GM08714 (cell line): ENCODE data around the gene KCNA2.

Source experiments
- H3K4me3 ChIP-seq: fragments of 200-500 bp; sonication (Bioruptor generic); 2 replicates; pipeline ENCODE4 v1.5.1; 2014; ENCODE audit warnings: mild to moderate bottlenecking, low read length, inconsistent platforms
- ZNF274 ChIP-seq: IDR thresholded peaks from 2 replicates; pipeline ENCODE4 v1.6.1; 2012; ENCODE audit warnings: mild to moderate bottlenecking, low read depth, low read length

The KCNA2 gene

DNA sequence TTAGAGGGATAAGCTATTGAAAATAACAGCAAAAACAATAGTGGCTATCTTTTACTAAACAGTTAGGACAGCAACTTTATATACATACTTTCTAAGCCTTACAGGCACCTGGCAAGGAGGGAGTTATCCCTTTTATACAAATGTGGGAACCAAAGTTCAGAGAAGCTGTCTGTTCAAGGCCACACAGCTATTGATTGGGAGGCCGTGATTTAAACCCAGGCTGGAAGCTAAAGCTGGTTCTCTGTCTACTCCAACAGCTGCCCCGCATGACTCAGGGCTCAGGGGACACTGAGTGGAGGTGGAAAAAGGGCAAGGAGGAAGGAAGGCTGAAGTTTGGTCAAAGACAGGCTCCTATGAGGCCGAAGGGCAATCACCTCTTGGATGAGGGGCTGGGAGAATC lies 26.7 kb downstream of the KCNA2 start:
- H3K4me3 ChIP-seq, result no peak overlapping the region
- no peak for TF ChIP-seq ZNF274

GRCh38 chr1:110576441-110576840 lies 29.7 kb downstream of the KCNA2 start:
- no peak overlapping the region for H3K4me3 ChIP-seq
- TF ChIP-seq ZNF274, result no peak

DNA sequence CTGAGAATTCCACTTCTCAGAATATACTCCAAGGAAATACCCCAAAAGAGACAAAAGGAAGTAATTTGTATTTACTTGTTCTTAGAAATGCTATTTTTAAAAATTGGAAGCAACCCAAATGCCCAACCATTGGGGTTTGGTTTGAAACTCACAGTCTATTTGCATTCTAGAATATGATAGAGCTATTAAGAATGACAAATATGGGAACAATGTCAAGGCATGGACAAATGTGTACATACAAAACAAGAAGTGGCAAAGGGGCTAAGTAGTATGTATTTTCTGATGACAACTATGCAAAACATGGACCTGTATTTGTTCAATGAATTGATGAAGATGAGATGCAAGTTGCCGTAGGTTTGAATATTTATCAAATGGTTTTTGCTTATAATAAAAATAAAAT lies 32.8 kb downstream of the KCNA2 start:
- TF ChIP-seq ZNF274, result no peak
- no peak overlapping the region for H3K4me3 ChIP-seq

DNA sequence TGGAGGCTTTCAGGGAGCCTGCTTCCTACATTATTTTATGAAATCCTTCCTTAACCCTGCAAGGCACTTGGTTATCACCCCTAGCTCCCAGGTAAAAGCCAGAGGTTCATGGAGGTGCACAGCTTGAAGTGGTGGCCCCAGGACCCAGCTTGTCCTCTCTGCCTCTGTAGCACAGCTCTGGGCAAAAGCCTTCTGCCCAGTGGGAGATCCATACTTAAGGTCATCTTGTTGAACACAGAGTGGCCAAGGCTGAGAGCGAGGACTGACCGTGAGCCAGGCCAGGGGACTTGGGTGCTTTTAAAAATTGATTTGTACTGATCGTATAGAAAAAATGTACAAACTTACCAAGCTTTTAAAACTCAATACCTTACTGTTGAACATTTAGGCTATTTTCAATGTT lies 33.4 kb downstream of the KCNA2 start:
- no peak overlapping the region for H3K4me3 ChIP-seq
- TF ChIP-seq ZNF274, result no peak

- H3K4me3 ChIP-seq, result no peak overlapping the region
- no peak for TF ChIP-seq ZNF274
These were observed 35.3 kb downstream of the KCNA2 start for GRCh38 chr1:110570901-110571300.

GRCh38 chr1:110570307-110570706 lies 35.9 kb downstream of the KCNA2 start:
- H3K4me3 ChIP-seq, result no peak overlapping the region
- no peak for TF ChIP-seq ZNF274

- no peak for TF ChIP-seq ZNF274
- no peak overlapping the region for H3K4me3 ChIP-seq
These were observed 39.3 kb downstream of the KCNA2 start for GRCh38 chr1:110566836-110567235.

DNA sequence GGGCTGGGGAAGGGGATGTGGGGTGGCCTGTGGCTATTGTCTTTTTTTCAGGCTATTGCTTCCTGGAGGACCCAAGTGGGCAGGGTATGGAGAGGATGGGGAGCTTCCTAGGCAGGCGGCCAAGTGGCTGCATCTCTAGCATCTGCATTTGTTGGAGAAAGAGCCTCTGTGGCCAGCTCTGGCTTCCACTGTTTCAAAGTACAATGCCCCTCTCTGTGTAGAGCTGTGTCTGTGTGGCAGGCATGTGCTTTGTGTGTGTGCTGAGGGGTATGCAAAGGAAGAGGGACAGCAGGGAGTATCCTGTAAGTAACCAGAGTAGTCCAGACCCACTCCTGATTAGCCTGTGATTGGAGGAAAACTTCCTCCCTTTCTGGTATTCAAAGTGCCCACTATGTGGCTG lies 40.6 kb downstream of the KCNA2 start:
- TF ChIP-seq ZNF274, result no peak

DNA sequence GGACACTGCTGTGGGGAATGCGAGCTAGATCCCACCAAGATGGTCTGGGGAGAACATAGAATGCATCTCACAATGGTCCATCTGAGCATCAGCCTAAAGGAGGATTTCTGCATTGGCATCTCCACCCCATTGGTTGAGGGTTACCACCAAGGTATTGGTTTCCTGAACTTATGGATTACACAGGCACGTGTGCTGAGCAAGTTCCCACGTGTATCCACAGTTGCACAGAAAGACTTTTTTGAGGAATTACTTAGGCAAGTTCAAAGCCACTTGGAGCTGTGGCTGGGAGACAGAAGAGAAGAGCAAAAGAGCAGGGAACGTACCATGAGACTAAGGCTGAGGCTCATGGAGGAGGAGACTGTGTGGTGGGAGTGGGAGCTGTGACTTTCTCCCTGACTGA lies 43.1 kb downstream of the KCNA2 start:
- TF ChIP-seq ZNF274, result no peak
- no peak overlapping the region for H3K4me3 ChIP-seq

More for the DNA sequence above, 40.6 kb downstream of the KCNA2 start:
- no peak overlapping the region for H3K4me3 ChIP-seq

DNA sequence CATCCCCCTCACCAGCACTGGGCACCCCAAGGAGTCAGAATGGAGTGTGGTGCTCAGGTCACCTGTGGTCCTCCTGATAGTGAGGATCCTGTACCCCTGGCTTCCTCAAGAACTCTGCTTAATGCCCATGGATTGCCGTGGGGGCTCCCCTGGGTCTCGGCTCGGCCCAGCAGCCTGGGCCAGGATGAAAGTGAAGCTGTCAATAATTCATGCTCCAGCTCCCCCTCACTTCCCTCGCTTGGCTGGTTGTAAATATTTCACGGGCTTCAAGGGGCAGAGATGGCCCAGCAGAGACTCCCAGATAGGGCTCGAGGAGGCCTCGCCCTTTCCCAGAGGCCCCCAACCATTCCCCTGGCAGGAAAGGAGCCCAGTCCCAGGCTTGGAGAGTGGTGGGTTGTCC lies 44.6 kb downstream of the KCNA2 start:
- no peak for TF ChIP-seq ZNF274
- no peak overlapping the region for H3K4me3 ChIP-seq

- no peak for TF ChIP-seq ZNF274
These were observed 47.0 kb downstream of the KCNA2 start for GRCh38 chr1:110559157-110559556.

GRCh38 chr1:110557481-110557880 lies 48.7 kb downstream of the KCNA2 start:
- TF ChIP-seq ZNF274, result no peak
- H3K4me3 ChIP-seq, result no peak overlapping the region

More at GRCh38 chr1:110559157-110559556, 47.0 kb downstream of the KCNA2 start:
- H3K4me3 ChIP-seq, result no peak overlapping the region

GRCh38 chr1:110556471-110556807 lies 49.7 kb downstream of the KCNA2 start:
- no peak overlapping the region for H3K4me3 ChIP-seq
- no peak for TF ChIP-seq ZNF274

DNA sequence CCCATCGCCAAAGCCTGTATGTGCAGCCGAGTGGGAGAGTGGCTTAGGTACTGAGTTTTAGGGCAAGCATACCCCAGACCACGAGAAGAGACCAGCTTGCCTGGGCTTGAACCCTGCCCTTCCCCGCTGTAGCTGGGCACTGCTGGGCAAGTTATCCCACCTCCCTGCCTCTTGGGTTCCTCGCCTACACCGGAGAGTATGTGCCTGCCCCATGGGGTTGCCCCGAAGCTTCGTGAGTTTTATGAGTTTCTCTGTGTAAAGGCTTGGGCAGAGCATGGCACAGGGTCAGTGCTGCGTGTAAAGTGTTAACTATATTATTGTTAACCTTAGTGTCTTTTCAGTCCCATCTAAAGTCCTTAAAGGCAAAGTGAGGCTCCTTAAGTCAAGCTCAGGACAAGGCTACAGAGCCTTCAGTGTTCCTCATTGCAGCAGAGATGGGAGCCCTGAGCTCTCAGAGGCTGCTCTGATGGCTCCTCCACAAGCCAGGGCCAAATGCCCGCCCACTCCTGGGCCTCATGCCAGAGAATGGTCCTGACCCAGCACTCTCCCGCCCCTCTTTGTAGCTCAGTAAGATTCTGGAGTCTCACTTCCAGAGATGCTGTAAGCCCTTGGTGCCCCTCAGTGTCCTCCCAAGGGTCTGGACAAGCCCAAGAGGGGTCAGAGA lies 50.2 kb downstream of the KCNA2 start:
- H3K4me3 ChIP-seq, result no peak overlapping the region
- no peak for TF ChIP-seq ZNF274

GRCh38 chr1:110554871-110555801 lies 51.0 kb downstream of the KCNA2 start:
- H3K4me3 ChIP-seq, result no peak overlapping the region; the same call in 1 of the 2 replicates
- no peak for TF ChIP-seq ZNF274
